Body of pancreas (tissue), 4 donors: ENCODE data around the gene PRDM8.

Source experiments
- POLR2A ChIP-seq, 3 donors: fragments of 450-650 bp; IDR thresholded peaks; one replicate each; pipeline ENCODE4 v1.6.1; 2016; ENCODE audit warnings: antibody characterized with exemption in 3 of 3, mild to moderate bottlenecking in 2 of 3
- TF ChIP-seq, protein P1 (sequence below), 7 experiments: fragments of 450-650 bp in 4 of 7; fragments of 200-600 bp in 3 of 7; sonication (generic) in 3 of 7; IDR thresholded peaks; one replicate each; pipeline ENCODE4 v1.5.1; 2016 to 2019; ENCODE audit warnings: antibody characterized with exemption in 7 of 7

- TF ChIP-seq, protein P1, sequence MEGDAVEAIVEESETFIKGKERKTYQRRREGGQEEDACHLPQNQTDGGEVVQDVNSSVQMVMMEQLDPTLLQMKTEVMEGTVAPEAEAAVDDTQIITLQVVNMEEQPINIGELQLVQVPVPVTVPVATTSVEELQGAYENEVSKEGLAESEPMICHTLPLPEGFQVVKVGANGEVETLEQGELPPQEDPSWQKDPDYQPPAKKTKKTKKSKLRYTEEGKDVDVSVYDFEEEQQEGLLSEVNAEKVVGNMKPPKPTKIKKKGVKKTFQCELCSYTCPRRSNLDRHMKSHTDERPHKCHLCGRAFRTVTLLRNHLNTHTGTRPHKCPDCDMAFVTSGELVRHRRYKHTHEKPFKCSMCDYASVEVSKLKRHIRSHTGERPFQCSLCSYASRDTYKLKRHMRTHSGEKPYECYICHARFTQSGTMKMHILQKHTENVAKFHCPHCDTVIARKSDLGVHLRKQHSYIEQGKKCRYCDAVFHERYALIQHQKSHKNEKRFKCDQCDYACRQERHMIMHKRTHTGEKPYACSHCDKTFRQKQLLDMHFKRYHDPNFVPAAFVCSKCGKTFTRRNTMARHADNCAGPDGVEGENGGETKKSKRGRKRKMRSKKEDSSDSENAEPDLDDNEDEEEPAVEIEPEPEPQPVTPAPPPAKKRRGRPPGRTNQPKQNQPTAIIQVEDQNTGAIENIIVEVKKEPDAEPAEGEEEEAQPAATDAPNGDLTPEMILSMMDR (IDR thresholded peaks at IDR 0.05), result no peak
- TF ChIP-seq POLR2A (IDR thresholded peaks at IDR 0.05), result no peak
Observed at GRCh38 chr4:80209340-80209701, 12.0 kb downstream of the PRDM8 start.
